ACC112 (cell line): ENCODE data around the gene MTERF4.

ENCODE experiments used
- H2AFZ ChIP-seq: fragments of 200-600 bp; sonication (generic); one replicate; pipeline ENCODE4 v1.6.0; 2017; ENCODE audit warnings: antibody characterized with exemption, low read length; ENCODE audit not compliant: unreplicated experiment
- H3K27ac ChIP-seq: fragments of 200-600 bp; sonication (generic); 2 replicates; pipeline ENCODE4 v1.5.1; 2014; ENCODE audit warnings: low read depth, mild to moderate bottlenecking, antibody characterized with exemption, low read length, moderate library complexity
- H3K27me3 ChIP-seq: fragments of 200-600 bp; sonication (generic); 2 replicates; pipeline ENCODE4 v1.6.1; 2014; ENCODE audit warnings: mild to moderate bottlenecking, antibody characterized with exemption, low read length, moderate library complexity, mixed read lengths; ENCODE audit not compliant: insufficient read depth
- H3K36me3 ChIP-seq: fragments of 200-600 bp; sonication (generic); 2 replicates; pipeline ENCODE4 v1.6.1; 2016; ENCODE audit warnings: mild to moderate bottlenecking, antibody characterized with exemption, low read length, moderate library complexity, mixed read lengths; ENCODE audit not compliant: insufficient read depth
- H3K4me1 ChIP-seq: fragments of 200-600 bp; sonication (generic); one replicate; pipeline ENCODE4 v1.6.1; 2016; ENCODE audit warnings: low read length, mixed read lengths; ENCODE audit not compliant: insufficient read depth, unreplicated experiment, control insufficient read depth
- H3K4me3 ChIP-seq: fragments of 200-600 bp; sonication (generic); 2 replicates; pipeline ENCODE4 v1.5.1; 2014; ENCODE audit warnings: mild to moderate bottlenecking, low read depth, low read length
- H3K79me2 ChIP-seq: fragments of 200-600 bp; sonication (generic); one replicate; pipeline ENCODE4 v1.6.0; 2016; ENCODE audit warnings: low read length; ENCODE audit not compliant: control insufficient read depth, unreplicated experiment, insufficient read depth

MTERF4 gene

GRCh38 chr2:241073166-241074064, 28.7 kb downstream of the MTERF4 start:
- Histone ChIP-seq H3K27me3 (no peaks in the 10 kb centered on the region), H3K36me3 (no peaks in the 10 kb centered on the region), H3K79me2 (no peaks in the 10 kb centered on the region), H3K27ac (no peak overlapping the region), H3K4me1 (no peaks in the 10 kb centered on the region), H3K4me3 (no peak overlapping the region), H2AFZ (no peak overlapping the region)

- no peaks in the 10 kb centered on the region for H3K4me1 ChIP-seq
- H3K27ac ChIP-seq = no peak overlapping the region
- no peaks in the 10 kb centered on the region for H3K79me2 ChIP-seq
- no peaks in the 10 kb centered on the region for H3K36me3 ChIP-seq
- H2AFZ ChIP-seq = no peak overlapping the region
- no peak overlapping the region for H3K4me3 ChIP-seq
- H3K27me3 ChIP-seq = no peaks in the 10 kb centered on the region
These were observed 29.4 kb downstream of the MTERF4 start for GRCh38 chr2:241072553-241073165.

- Histone ChIP-seq H3K4me1 (no peaks in the 10 kb centered on the region), H3K4me3 (no peak overlapping the region), H3K79me2 (no peaks in the 10 kb centered on the region), H2AFZ (no peak overlapping the region), H3K27ac (no peak overlapping the region), H3K36me3 (no peaks in the 10 kb centered on the region), H3K27me3 (no peaks in the 10 kb centered on the region)
These were observed 29.9 kb downstream of the MTERF4 start for GRCh38 chr2:241072151-241072550.

GRCh38 chr2:241071677-241072111, 30.4 kb downstream of the MTERF4 start:
- no peak overlapping the region for H3K27ac ChIP-seq

GRCh38 chr2:241070811-241071676, 31.0 kb downstream of the MTERF4 start:
- no peaks in the 10 kb centered on the region for H3K27me3 ChIP-seq

More at GRCh38 chr2:241071677-241072111, 30.4 kb downstream of the MTERF4 start:
- Histone ChIP-seq H2AFZ (no peak overlapping the region), H3K27me3 (no peaks in the 10 kb centered on the region), H3K4me3 (no peak overlapping the region), H3K36me3 (no peaks in the 10 kb centered on the region), H3K4me1 (no peaks in the 10 kb centered on the region), H3K79me2 (no peaks in the 10 kb centered on the region)

GRCh38 chr2:241070361-241070760, 31.7 kb downstream of the MTERF4 start:
- Histone ChIP-seq H3K4me3 (no peak overlapping the region), H3K27me3 (no peaks in the 10 kb centered on the region), H3K79me2 (no peaks in the 10 kb centered on the region), H3K27ac (no peak overlapping the region), H3K4me1 (no peaks in the 10 kb centered on the region), H3K36me3 (no peaks in the 10 kb centered on the region), H2AFZ (no peak overlapping the region)

More at GRCh38 chr2:241070811-241071676, 31.0 kb downstream of the MTERF4 start:
- Histone ChIP-seq H3K27ac (no peak overlapping the region), H3K36me3 (no peaks in the 10 kb centered on the region), H3K4me1 (no peaks in the 10 kb centered on the region), H3K79me2 (no peaks in the 10 kb centered on the region), H3K4me3 (no peak overlapping the region), H2AFZ (no peak overlapping the region)

- Histone ChIP-seq H3K79me2 (no peaks in the 10 kb centered on the region), H2AFZ (no peak overlapping the region), H3K27ac (no peak overlapping the region), H3K36me3 (no peaks in the 10 kb centered on the region), H3K4me1 (no peaks in the 10 kb centered on the region), H3K27me3 (no peaks in the 10 kb centered on the region), H3K4me3 (no peak overlapping the region)
These were observed 32.2 kb downstream of the MTERF4 start for GRCh38 chr2:241069821-241070281.

- H3K79me2 ChIP-seq = no peaks in the 10 kb centered on the region
- no peak overlapping the region for H2AFZ ChIP-seq
- H3K4me3 ChIP-seq = no peak overlapping the region
- no peaks in the 10 kb centered on the region for H3K4me1 ChIP-seq
- no peaks in the 10 kb centered on the region for H3K27me3 ChIP-seq
- H3K36me3 ChIP-seq = no peaks in the 10 kb centered on the region
- no peak overlapping the region for H3K27ac ChIP-seq
These were observed 32.9 kb downstream of the MTERF4 start for GRCh38 chr2:241068942-241069810.

GRCh38 chr2:241068136-241068941, 33.7 kb downstream of the MTERF4 start:
- H3K4me1 ChIP-seq = no peaks in the 10 kb centered on the region
- H3K36me3 ChIP-seq = no peaks in the 10 kb centered on the region
- no peak overlapping the region for H3K27ac ChIP-seq
- H2AFZ ChIP-seq = no peak overlapping the region
- no peaks in the 10 kb centered on the region for H3K27me3 ChIP-seq
- H3K4me3 ChIP-seq = no peak overlapping the region
- H3K79me2 ChIP-seq = no peaks in the 10 kb centered on the region
